Measurements from ENCODE around the gene SEMA4F. TPM values are rescaled to one million over a fixed set of nuclear protein-coding genes. Genes with fewer than 3 reads are reported as not detected.

SEMA4F gene
- total RNA-seq, 1 donor from 2014 or later: 3.5 TPM

- no peak overlapping the region for H3K4me3 ChIP-seq
- no peak overlapping the region for H3K9ac ChIP-seq
- Mint-ChIP-seq H3K27ac (no peak overlapping the region), H3K36me3 (no peaks in the 10 kb centered on the region), H3K4me1 (no peaks in the 10 kb centered on the region), H3K9me3 (peaks cover 7% of the 10 kb centered on the region), H3K4me3 (no peak overlapping the region), H3K27me3 (ENCODE audit: insufficient read depth, low read depth) (peaks cover 13% of the 10 kb centered on the region)
- no peak overlapping the region for H3K27ac ChIP-seq
- no peak overlapping the region for H3K4me2 ChIP-seq
- DNase-seq (ENCODE audit: low spot score): no peak
- peak overlapping the region; percentile 31 for H2AFZ ChIP-seq (replicated peaks)
- no peaks in the 10 kb centered on the region for H4K20me1 ChIP-seq (ENCODE audit: low read depth)
- H3K9me3 ChIP-seq (ENCODE audit: low read depth): no peaks in the 10 kb centered on the region
- TF ChIP-seq EZH2 (IDR thresholded peaks at IDR 0.05) (no peak), CTCF (IDR thresholded peaks at IDR 0.05) (no peak), EZH2phosphoT487 (IDR thresholded peaks at IDR 0.05) (no peak)
- no peaks in the 10 kb centered on the region for H3K36me3 ChIP-seq
- no peaks in the 10 kb centered on the region for H3K4me1 ChIP-seq
- H3K79me2 ChIP-seq (ENCODE audit: low read depth): no peaks in the 10 kb centered on the region
- H3F3A ChIP-seq (ENCODE audit: low read depth): no peaks in the 10 kb centered on the region
- H3K27me3 ChIP-seq: peaks cover 32% of the 10 kb centered on the region
These were observed 7.1 kb upstream of the SEMA4F start for GRCh38 chr2:74646834-74647482.

GRCh38 chr2:74648009-74648443 is 6.0 kb upstream of the SEMA4F start, which contains the start of gene M1AP:
M1AP (minus strand) TSS chr2:74648330; CDS start chr2:74640275, 8,055 bp downstream.
- TF ChIP-seq CTCF (IDR thresholded peaks at IDR 0.05) (peak; percentile 46), EZH2phosphoT487 (IDR thresholded peaks at IDR 0.05) (no peak), EZH2 (IDR thresholded peaks at IDR 0.05) (peak; percentile 53)
- no peak within 1 kb of the TSS for H3K9ac ChIP-seq
- H3F3A ChIP-seq (ENCODE audit: low read depth): no peaks in the 10 kb centered on the region
- peak within 1 kb of the TSS; percentile 44 for H3K4me3 ChIP-seq
- H3K79me2 ChIP-seq (ENCODE audit: low read depth): no peaks in the 10 kb centered on the region
- no peaks in the 10 kb centered on the region for H3K9me3 ChIP-seq (ENCODE audit: low read depth)
- peaks cover 32% of the 10 kb centered on the region for H3K27me3 ChIP-seq
- no peaks in the 10 kb centered on the region for H3K36me3 Mint-ChIP-seq
- peaks cover 13% of the 10 kb centered on the region for H3K27me3 Mint-ChIP-seq (ENCODE audit: insufficient read depth, low read depth)
- H3K4me1 Mint-ChIP-seq: no peaks in the 10 kb centered on the region
- H4K20me1 ChIP-seq (ENCODE audit: low read depth): no peaks in the 10 kb centered on the region
- H3K4me1 ChIP-seq: no peaks in the 10 kb centered on the region
- H3K36me3 ChIP-seq: no peaks in the 10 kb centered on the region
- peak; percentile 44 for DNase-seq (ENCODE audit: low spot score)
- no peak within 1 kb of the TSS for H3K4me3 Mint-ChIP-seq
- H3K4me2 ChIP-seq: peak within 1 kb of the TSS; percentile 70
- no peak within 1 kb of the TSS for H3K27ac Mint-ChIP-seq
- no peak within 1 kb of the TSS for H3K27ac ChIP-seq
- H2AFZ ChIP-seq (replicated peaks): peak within 1 kb of the TSS; percentile 96
- H3K9me3 Mint-ChIP-seq: peaks cover 7% of the 10 kb centered on the region

GRCh38 chr2:74653589-74653984 is 460 bp upstream of the SEMA4F start:
- Histone ChIP-seq H3K36me3 (no peaks in the 10 kb centered on the region), H3K9ac (no peak overlapping the region), H3F3A (ENCODE audit: low read depth) (no peaks in the 10 kb centered on the region), H3K79me2 (ENCODE audit: low read depth) (no peaks in the 10 kb centered on the region), H3K4me1 (no peaks in the 10 kb centered on the region), H4K20me1 (ENCODE audit: low read depth) (no peaks in the 10 kb centered on the region), H3K9me3 (ENCODE audit: low read depth) (no peaks in the 10 kb centered on the region), H3K4me2 (peak overlapping the region; percentile 84), H2AFZ (replicated peaks) (peak overlapping the region; percentile 7), H3K27ac (no peak overlapping the region), H3K27me3 (peaks cover 32% of the 10 kb centered on the region), H3K4me3 (peak overlapping the region; percentile 63)
- Mint-ChIP-seq H3K4me1 (peaks cover 4% of the 10 kb centered on the region), H3K36me3 (peaks cover 5% of the 10 kb centered on the region), H3K9me3 (peaks cover 2% of the 10 kb centered on the region), H3K27ac (no peak overlapping the region), H3K4me3 (peak overlapping the region; percentile 84), H3K27me3 (ENCODE audit: insufficient read depth, low read depth) (peaks cover 5% of the 10 kb centered on the region)
- TF ChIP-seq EZH2 (IDR thresholded peaks at IDR 0.05): no peak
- TF ChIP-seq CTCF (IDR thresholded peaks at IDR 0.05): no peak
- no peak for TF ChIP-seq EZH2phosphoT487 (IDR thresholded peaks at IDR 0.05)
- no peak for DNase-seq (ENCODE audit: low spot score)

Data from neural progenitor cell (in vitro differentiated cells).